Right atrium auricular region (tissue), 2 donors: ENCODE results near the gene ZCCHC17. TPM values are rescaled to one million over a fixed set of nuclear protein-coding genes. Genes with fewer than 3 reads are reported as not detected.

Experiments
- DNase-seq: peaks from one replicate; pipeline ENCODE4 v3.0.0-alpha.2; 2019; ENCODE audit warnings: low spot score
- H3K27ac ChIP-seq, 2 donors: fragments of 200-600 bp; sonication (generic); 1 replicate in 1 of 2; 2 replicates in 1 of 2; pipeline ENCODE4 v1.5.1; 2016 to 2019
- H3K27me3 ChIP-seq, 2 donors: fragments of 200-600 bp; sonication (generic); one replicate each; pipeline versions ENCODE4 v1.5.1 to v1.6.0; 2017 to 2019
- H3K36me3 ChIP-seq: fragments of 200-600 bp; sonication (generic); one replicate; pipeline ENCODE4 v1.5.1; 2016
- H3K4me1 ChIP-seq, 2 donors: fragments of 200-600 bp; sonication (generic); one replicate each; pipeline versions ENCODE4 v1.5.1 to v1.6.0; 2017 to 2019
- H3K4me3 ChIP-seq, 2 donors: fragments of 200-600 bp; sonication (generic); 1 replicate in 1 of 2; 2 replicates in 1 of 2; pipeline ENCODE4 v1.5.1; 2017 to 2019; ENCODE audit warnings: mild to moderate bottlenecking in 1 of 2, moderate library complexity in 1 of 2
- H3K9me3 ChIP-seq, 2 donors: fragments of 200-600 bp; sonication (generic); one replicate each; pipeline ENCODE4 v1.5.1; 2019
- total RNA-seq, 2 donors: library from RNA; depleted of rRNA; stranded (reverse); fragments of >200 nt; gene quantifications; one replicate each; pipeline ENCODE4 v1.1.0, GENCODE V29; 2016
- TF ChIP-seq, protein P1 (sequence below), 2 donors: fragments of 200-600 bp; sonication (generic); IDR thresholded peaks; one replicate each; pipeline ENCODE4 v1.5.1; 2019; ENCODE audit warnings: antibody characterized with exemption in 2 of 2

The ZCCHC17 gene
- total RNA-seq, 2 donors from 2014 or later, result 12.7 to 13.3 TPM

DNA sequence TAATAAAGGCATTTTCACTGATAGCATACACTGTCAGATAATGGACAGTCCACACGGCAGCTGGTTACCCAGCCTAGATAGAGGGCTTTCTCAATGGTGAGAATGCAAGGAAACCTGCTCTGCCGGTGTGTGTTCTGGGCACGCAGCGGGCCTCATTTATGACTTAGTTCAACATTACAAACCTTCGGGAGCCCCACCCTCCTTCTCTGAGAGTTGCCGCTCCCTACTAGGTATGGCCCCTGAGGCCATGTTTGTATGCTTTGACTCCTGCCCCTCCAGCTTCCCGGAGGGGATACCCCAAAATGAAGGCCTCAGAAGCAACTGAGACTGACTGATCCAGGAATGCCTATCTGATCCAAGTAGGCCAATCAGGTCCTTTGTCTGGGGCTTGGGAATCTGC, 93.2 kb downstream of the ZCCHC17 start:
- H3K36me3 ChIP-seq, result no peaks in the 10 kb centered on the region
- no peak overlapping the region for H3K4me3 ChIP-seq
- no peaks in the 10 kb centered on the region for H3K27me3 ChIP-seq
- no peaks in the 10 kb centered on the region for H3K9me3 ChIP-seq
- TF ChIP-seq, protein P1, sequence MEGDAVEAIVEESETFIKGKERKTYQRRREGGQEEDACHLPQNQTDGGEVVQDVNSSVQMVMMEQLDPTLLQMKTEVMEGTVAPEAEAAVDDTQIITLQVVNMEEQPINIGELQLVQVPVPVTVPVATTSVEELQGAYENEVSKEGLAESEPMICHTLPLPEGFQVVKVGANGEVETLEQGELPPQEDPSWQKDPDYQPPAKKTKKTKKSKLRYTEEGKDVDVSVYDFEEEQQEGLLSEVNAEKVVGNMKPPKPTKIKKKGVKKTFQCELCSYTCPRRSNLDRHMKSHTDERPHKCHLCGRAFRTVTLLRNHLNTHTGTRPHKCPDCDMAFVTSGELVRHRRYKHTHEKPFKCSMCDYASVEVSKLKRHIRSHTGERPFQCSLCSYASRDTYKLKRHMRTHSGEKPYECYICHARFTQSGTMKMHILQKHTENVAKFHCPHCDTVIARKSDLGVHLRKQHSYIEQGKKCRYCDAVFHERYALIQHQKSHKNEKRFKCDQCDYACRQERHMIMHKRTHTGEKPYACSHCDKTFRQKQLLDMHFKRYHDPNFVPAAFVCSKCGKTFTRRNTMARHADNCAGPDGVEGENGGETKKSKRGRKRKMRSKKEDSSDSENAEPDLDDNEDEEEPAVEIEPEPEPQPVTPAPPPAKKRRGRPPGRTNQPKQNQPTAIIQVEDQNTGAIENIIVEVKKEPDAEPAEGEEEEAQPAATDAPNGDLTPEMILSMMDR (IDR thresholded peaks at IDR 0.05), result no peak
- H3K4me1 ChIP-seq, result peaks cover 0 to 11% of the 10 kb centered on the region in 2 donors
- no peak overlapping the region for H3K27ac ChIP-seq
- no peak for DNase-seq

DNA sequence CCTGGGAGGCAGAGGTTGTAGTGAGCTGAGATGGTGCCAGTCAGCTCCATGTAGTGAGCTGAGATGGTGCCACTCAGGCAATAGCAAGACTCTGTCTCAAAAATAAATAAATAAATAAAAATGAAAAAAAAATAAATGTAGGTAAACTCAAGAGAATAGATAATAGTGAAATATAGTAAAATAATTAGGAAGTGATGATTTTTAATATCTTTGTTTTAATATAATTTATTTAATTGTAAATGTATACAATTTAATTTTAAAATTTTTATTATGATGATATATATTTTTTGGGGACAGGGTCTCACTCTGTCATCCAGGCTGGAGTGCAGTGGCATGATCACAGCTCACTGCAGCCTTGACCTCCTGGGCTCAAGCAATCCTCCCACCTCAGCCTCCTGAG, 96.6 kb downstream of the ZCCHC17 start:
- Histone ChIP-seq H3K36me3 (no peaks in the 10 kb centered on the region), H3K9me3 (no peaks in the 10 kb centered on the region), H3K27ac (no peak overlapping the region), H3K27me3 (no peaks in the 10 kb centered on the region), H3K4me1 (peaks cover 0 to 11% of the 10 kb centered on the region in 2 donors), H3K4me3 (no peak overlapping the region)
- no peak for DNase-seq
- TF ChIP-seq, protein P1 (IDR thresholded peaks at IDR 0.05), result no peak

DNA sequence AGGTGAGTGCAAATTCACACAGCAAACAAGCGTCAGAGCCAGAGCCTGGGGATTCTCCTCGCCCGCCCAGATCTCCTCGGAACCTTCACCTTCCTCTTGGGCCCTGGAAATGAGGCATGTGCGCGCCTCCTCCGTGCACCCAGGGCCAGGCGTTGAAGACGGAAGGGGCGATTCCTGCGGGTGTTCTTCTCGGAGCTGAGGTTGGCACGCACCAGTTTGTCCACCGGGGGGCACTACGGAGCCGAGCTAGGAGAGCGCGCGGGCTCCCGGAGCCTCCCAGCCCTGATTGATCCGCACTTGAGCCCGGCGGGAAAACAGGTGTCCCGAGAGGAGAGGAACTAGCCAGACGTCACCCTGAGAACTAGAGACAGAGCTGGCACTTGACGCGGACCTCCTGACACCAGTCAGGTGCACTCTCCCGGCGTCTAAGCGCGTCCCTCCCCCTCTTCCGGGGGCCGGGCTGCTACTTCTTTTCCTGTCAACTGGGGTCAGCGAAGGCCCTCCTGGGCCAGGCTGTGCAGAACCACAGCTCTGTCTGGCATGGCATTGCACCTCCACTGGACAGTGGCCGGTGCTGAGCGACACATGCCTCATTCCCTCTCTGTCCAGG, 97.9 kb downstream of the ZCCHC17 start:
- peak; percentile 72 for DNase-seq
- no peaks in the 10 kb centered on the region for H3K36me3 ChIP-seq
- H3K4me1 ChIP-seq, result peaks cover 0 to 11% of the 10 kb centered on the region in 2 donors
- TF ChIP-seq, protein P1 (IDR thresholded peaks at IDR 0.05), result peak; percentile 74 to 94
- peak overlapping the region; percentile 51 to 60 for H3K27ac ChIP-seq
- peak overlapping the region in 1 of 2 donors; percentile 43 for H3K4me3 ChIP-seq
- H3K9me3 ChIP-seq, result no peaks in the 10 kb centered on the region
- H3K27me3 ChIP-seq, result no peaks in the 10 kb centered on the region

DNA sequence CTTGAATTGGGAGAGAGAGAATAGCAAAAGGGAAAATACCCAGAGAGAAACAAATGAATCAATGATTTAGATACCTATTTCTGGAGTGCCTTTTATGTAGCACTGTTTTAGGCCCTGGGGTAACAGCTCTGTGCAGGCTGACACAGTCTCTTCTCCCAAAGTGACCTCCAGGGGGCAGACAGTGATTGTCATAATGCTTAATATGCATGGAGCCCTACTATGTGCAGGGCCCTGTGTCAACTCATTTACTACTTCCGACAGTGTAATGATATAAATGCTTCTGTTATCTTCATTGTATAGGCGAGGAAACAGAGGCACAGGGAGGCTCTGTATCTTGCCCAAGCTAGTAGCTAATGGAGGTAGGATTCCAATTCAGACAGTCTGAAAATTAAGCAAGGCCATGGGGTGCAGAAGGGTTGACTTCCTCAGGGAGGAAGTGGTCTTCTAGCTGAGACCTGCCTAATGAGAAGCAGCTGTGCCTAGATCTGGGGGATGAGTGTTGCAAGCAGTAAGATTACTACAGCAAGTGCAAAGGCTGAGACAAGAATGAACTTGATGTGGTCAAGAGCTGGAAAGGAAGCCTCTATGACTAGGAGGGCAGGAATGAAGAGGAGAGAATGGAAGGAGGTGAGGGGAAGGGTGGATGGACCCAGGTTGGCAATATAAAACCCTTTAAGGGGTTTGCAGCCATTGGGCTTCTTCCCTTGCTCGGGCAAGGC, 100.0 kb downstream of the ZCCHC17 start:
- no peaks in the 10 kb centered on the region for H3K36me3 ChIP-seq
- H3K4me1 ChIP-seq, result peaks cover 0 to 11% of the 10 kb centered on the region in 2 donors
- TF ChIP-seq, protein P1 (IDR thresholded peaks at IDR 0.05), result no peak
- no peaks in the 10 kb centered on the region for H3K27me3 ChIP-seq
- no peaks in the 10 kb centered on the region for H3K9me3 ChIP-seq
- H3K4me3 ChIP-seq, result no peak overlapping the region
- H3K27ac ChIP-seq, result no peak overlapping the region
- no peak for DNase-seq

DNA sequence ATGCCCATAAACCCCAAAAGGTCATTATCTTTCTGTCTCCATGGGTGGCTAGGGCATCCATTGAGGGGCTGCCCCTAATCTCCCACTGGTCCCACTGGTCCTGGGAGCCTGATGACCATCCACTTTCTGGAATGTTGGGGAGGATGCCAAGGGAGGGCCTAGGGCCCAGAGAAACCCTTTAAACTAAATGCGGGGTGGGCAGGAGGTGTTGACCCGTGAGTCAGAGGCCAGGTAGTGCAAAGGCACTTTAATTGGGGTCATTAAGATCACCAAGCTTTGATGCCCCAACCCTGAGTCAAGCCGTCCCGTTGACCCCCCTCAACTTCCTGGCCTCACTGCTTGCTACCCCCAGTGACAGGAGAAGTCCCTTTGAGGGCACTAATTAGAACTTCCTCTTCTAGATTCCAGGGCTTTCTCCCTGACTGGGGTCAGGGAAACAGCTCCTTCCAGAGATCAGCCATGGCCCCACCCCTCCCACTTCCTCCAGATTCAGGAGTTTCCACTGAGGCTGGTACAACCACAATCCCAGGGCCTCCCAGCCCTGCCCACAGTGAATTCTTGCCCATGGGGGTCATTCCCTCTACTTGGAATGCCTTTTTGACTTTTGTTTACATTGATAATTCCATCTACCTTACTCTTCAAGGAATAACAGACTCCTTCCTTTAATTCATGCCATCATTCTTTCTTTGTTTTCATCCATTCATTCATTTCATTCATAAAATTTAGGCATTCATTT, 100.7 kb downstream of the ZCCHC17 start:
- Histone ChIP-seq H3K9me3 (no peaks in the 10 kb centered on the region), H3K4me1 (peaks cover 0 to 11% of the 10 kb centered on the region in 2 donors), H3K36me3 (no peaks in the 10 kb centered on the region), H3K4me3 (no peak overlapping the region), H3K27ac (no peak overlapping the region), H3K27me3 (no peaks in the 10 kb centered on the region)
- TF ChIP-seq, protein P1 (IDR thresholded peaks at IDR 0.05), result no peak
- no peak for DNase-seq
